OCI-LY7 (cell line): ENCODE results near the gene KCNB1. TPM values are rescaled to one million over a fixed set of nuclear protein-coding genes. Genes with fewer than 3 reads are reported as not detected.

Experiments
- BruUV-seq: library from RNA; stranded (reverse); fragments of 400-500 nt; replicated peaks from 2 replicates; lab custom pipeline; 2021; lab: Mats Ljungman, UMichigan
- CTCF ChIA-PET: fragments of 300-600 bp; sonication (Branson Sonifier 250); formaldehyde crosslinking; loops from one replicate; lab custom pipeline; 2022; ENCODE audit warnings: antibody characterized with exemption; ENCODE audit not compliant: unreplicated experiment; lab: Charles Lee
- POLR2A ChIA-PET: fragments of 300-600 bp; sonication (Branson Sonifier 250); formaldehyde crosslinking; loops from one replicate; lab custom pipeline; 2022; ENCODE audit warnings: antibody characterized with exemption; lab: Charles Lee
- DNase-seq: peaks from one replicate; pipeline ENCODE4 v3.0.0-alpha.2; 2015; ENCODE audit warnings: low spot score
- H2AFZ ChIP-seq: fragments of 200-600 bp; sonication (generic), shearing (Covaris generic); 2 replicates; pipeline ENCODE4 v1.6.1; 2014; ENCODE audit warnings: mild to moderate bottlenecking, antibody characterized with exemption, low read length, moderate library complexity
- H3K27ac ChIP-seq: fragments of 200-600 bp; sonication (generic); 2 replicates; pipeline ENCODE4 v1.5.1; 2014; ENCODE audit warnings: mixed run types, low read depth, mild to moderate bottlenecking, moderate library complexity, low read length, inconsistent platforms; ENCODE audit not compliant: poor library complexity, severe bottlenecking
- H3K36me3 ChIP-seq: fragments of 200-600 bp; sonication (generic); 2 replicates; pipeline ENCODE4 v1.6.1; 2014; ENCODE audit warnings: mild to moderate bottlenecking, antibody characterized with exemption, low read length, moderate library complexity, mixed read lengths; ENCODE audit not compliant: insufficient read depth
- H3K4me1 ChIP-seq: fragments of 200-600 bp; sonication (generic); 2 replicates; pipeline ENCODE4 v1.5.1; 2014; ENCODE audit warnings: mild to moderate bottlenecking, low read length; ENCODE audit not compliant: insufficient read depth, poor library complexity, severe bottlenecking
- H3K4me2 ChIP-seq: fragments of 200-600 bp; sonication (generic); 2 replicates; pipeline ENCODE4 v1.6.1; 2014; ENCODE audit warnings: mild to moderate bottlenecking, low read length
- H3K4me3 ChIP-seq: fragments of 200-600 bp; sonication (generic); 2 replicates; pipeline ENCODE4 v1.5.1; 2014; ENCODE audit warnings: mild to moderate bottlenecking, low read depth, low read length; ENCODE audit not compliant: poor library complexity, severe bottlenecking
- H3K79me2 ChIP-seq: fragments of 200-600 bp; sonication (generic); 2 replicates; pipeline ENCODE4 v1.6.1; 2016; ENCODE audit warnings: low read depth, mild to moderate bottlenecking, low read length, moderate library complexity, mixed read lengths; ENCODE audit not compliant: insufficient read depth
- H3K9me2 ChIP-seq: fragments of 200-600 bp; sonication (generic); 2 replicates; pipeline ENCODE4 v1.6.1; 2016; ENCODE audit warnings: mild to moderate bottlenecking, low read length, mixed read lengths; ENCODE audit not compliant: insufficient read depth
- H3K9me3 ChIP-seq: fragments of 200-600 bp; sonication (generic); 2 replicates; pipeline ENCODE4 v1.6.1; 2014; ENCODE audit warnings: mild to moderate bottlenecking, mixed run types, low read length, mixed read lengths
- H4K20me1 ChIP-seq: fragments of 200-600 bp; sonication (generic); 2 replicates; pipeline ENCODE4 v1.6.1; 2014; ENCODE audit warnings: mild to moderate bottlenecking, antibody characterized with exemption, low read length, moderate library complexity, mixed read lengths; ENCODE audit not compliant: insufficient read depth
- EZH2phosphoT487 ChIP-seq: fragments of 200-600 bp; sonication (generic); IDR thresholded peaks from 2 replicates; pipeline ENCODE4 v1.6.1; 2018; ENCODE audit warnings: low read depth, borderline replicate concordance, mild to moderate bottlenecking, mixed run types, antibody characterized with exemption, low read length, moderate library complexity, mixed read lengths
- intact Hi-C: fragments of 100-400 bp; cut with micrococcal nuclease; formaldehyde crosslinking; loops from one replicate; pipeline ENCODE4 v1.10.0; 2022; ENCODE audit not compliant: unreplicated experiment
- total RNA-seq, 2 experiments: library from RNA; depleted of rRNA in 1 of 2; stranded (reverse); fragments of >200 nt in 1 of 2; shearing (Covaris generic) in 1 of 2; gene quantifications; 2 replicates each; pipeline ENCODE4 v1.2.3, GENCODE V29; 2014 to 2022
- TF ChIP-seq, protein P1 (sequence below): fragments of 200-600 bp; sonication (generic); conservative IDR thresholded peaks from 2 replicates; pipeline ENCODE4 v1.5.1; 2014; ENCODE audit warnings: mild to moderate bottlenecking, antibody characterized with exemption, low read length, moderate library complexity, mixed read lengths

Gene KCNB1
- total RNA-seq, 2 experiments from 2014 or later = not detected

DNA sequence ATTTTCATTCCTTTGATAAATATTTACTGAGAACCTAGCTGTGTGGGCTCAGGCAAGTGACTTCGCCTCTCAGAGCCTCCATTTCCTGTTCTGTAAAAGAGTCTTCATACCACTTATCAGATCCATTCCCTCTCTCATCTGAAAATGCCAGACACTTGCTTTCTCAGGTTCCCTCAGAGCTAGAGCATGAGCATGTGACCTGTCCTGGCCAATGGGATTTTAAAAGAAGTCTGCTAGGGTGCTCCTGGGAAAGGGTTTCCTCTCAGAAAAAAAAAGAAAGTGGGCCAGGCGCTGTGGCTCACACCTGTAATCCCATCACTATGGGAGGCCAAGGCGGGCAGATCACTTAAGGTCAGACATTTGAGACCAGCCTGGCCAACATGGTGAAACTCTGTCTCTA, 5.3 kb downstream of the KCNB1 start:
- DNase-seq = no peak
- intact Hi-C loops = no loop called here
- no peaks in the 10 kb centered on the region for H3K9me2 ChIP-seq
- CTCF ChIA-PET = no interaction called here
- H2AFZ ChIP-seq = no peak overlapping the region
- no peaks in the 10 kb centered on the region for H3K4me1 ChIP-seq
- no peaks in the 10 kb centered on the region for H4K20me1 ChIP-seq
- no peaks in the 10 kb centered on the region for H3K79me2 ChIP-seq
- H3K27ac ChIP-seq = no peak overlapping the region
- no peaks in the 10 kb centered on the region for H3K9me3 ChIP-seq
- TF ChIP-seq, protein P1, sequence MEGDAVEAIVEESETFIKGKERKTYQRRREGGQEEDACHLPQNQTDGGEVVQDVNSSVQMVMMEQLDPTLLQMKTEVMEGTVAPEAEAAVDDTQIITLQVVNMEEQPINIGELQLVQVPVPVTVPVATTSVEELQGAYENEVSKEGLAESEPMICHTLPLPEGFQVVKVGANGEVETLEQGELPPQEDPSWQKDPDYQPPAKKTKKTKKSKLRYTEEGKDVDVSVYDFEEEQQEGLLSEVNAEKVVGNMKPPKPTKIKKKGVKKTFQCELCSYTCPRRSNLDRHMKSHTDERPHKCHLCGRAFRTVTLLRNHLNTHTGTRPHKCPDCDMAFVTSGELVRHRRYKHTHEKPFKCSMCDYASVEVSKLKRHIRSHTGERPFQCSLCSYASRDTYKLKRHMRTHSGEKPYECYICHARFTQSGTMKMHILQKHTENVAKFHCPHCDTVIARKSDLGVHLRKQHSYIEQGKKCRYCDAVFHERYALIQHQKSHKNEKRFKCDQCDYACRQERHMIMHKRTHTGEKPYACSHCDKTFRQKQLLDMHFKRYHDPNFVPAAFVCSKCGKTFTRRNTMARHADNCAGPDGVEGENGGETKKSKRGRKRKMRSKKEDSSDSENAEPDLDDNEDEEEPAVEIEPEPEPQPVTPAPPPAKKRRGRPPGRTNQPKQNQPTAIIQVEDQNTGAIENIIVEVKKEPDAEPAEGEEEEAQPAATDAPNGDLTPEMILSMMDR = no peak
- TF ChIP-seq EZH2phosphoT487 = no peak
- H3K4me3 ChIP-seq = no peak overlapping the region
- no peaks in the 10 kb centered on the region for H3K36me3 ChIP-seq
- no peak overlapping the region for H3K4me2 ChIP-seq
- POLR2A ChIA-PET = interaction anchor here (0.6 kb wide), 1 partner anchor 702 kb away, joined by 3 read pairs; no protein-coding TSS in a partner anchor
- no TSS peak for BruUV-seq

DNA sequence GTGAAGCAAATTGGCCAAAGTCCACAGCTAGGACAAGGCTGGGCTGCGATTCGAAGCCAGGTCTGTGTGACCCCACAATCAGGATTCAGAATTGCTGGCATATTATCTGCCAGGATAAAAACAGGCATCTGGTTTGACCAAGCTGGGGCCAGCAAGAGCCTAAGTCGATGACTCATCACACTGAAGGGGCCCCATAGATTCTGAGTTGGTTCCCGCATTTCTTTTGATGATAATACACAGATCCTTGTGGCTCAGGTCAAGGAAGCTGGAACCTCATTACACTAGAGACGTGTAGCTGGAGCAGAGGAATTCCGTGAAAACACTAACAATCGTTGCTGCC, 6.5 kb downstream of the KCNB1 start:
- ChIA-PET POLR2A (interaction anchor here (0.5 kb wide), 1 partner anchor 1613 kb away, joined by 3 read pairs; no protein-coding TSS in a partner anchor), CTCF (no interaction called here)
- H3K4me3 ChIP-seq = no peak overlapping the region
- no peak overlapping the region for H2AFZ ChIP-seq
- no peaks in the 10 kb centered on the region for H3K79me2 ChIP-seq
- no peaks in the 10 kb centered on the region for H3K4me1 ChIP-seq
- no peaks in the 10 kb centered on the region for H3K36me3 ChIP-seq
- TF ChIP-seq, protein P1 = no peak
- no peak for TF ChIP-seq EZH2phosphoT487
- H3K9me3 ChIP-seq = no peaks in the 10 kb centered on the region
- H4K20me1 ChIP-seq = no peaks in the 10 kb centered on the region
- no peak overlapping the region for H3K4me2 ChIP-seq
- no peaks in the 10 kb centered on the region for H3K9me2 ChIP-seq
- no peak overlapping the region for H3K27ac ChIP-seq
- BruUV-seq = no TSS peak
- intact Hi-C loops = no loop called here
- DNase-seq = no peak

DNA sequence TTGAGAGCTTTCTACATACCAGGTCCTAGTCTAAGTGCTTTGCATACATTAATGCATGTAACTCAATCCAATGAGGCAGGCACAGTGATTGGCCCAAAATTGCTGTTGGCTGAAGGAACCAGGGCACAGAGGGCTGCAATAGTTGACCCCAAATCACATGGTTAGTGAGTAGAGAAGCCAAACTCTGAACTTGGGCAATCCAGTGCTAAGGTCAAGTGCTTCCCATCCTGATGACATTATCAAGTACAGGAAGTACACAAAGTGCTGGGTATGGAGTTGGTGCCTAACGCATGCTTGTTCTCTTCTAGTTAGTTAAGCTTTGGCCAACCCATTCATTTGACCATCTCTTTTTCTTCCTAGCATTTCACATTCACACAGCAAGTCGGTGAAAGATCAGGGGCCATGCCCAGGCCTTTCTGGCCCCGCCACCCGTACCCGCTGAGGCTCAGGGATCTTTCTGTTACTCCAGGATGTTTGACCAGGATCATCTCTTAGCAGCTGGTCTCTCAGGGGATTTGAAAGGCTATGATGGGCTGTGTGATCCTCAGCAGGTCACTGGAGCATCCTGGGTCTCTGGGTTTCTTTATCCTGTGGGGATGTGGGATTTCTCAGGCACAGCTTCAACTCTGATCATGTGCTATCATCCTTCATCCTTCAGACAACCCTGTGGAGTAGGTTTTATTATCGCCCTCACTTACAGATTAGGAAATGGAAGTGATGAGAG, 7.0 kb downstream of the KCNB1 start:
- ChIA-PET POLR2A (interaction anchor here (0.5 kb wide), 1 partner anchor 189 kb away, joined by 3 read pairs; no protein-coding TSS in a partner anchor), CTCF (no interaction called here)
- no peaks in the 10 kb centered on the region for H3K9me2 ChIP-seq
- intact Hi-C loops = no loop called here
- H3K79me2 ChIP-seq = no peaks in the 10 kb centered on the region
- no peaks in the 10 kb centered on the region for H3K9me3 ChIP-seq
- no peak overlapping the region for H3K4me3 ChIP-seq
- H3K4me1 ChIP-seq = no peaks in the 10 kb centered on the region
- H3K4me2 ChIP-seq = no peak overlapping the region
- no peak overlapping the region for H3K27ac ChIP-seq
- H3K36me3 ChIP-seq = no peaks in the 10 kb centered on the region
- no TSS peak for BruUV-seq
- H4K20me1 ChIP-seq = no peaks in the 10 kb centered on the region
- TF ChIP-seq, protein P1 = no peak
- TF ChIP-seq EZH2phosphoT487 = no peak
- H2AFZ ChIP-seq = no peak overlapping the region
- no peak for DNase-seq
